ENCODE measurements around the gene SDK2.
A peak's percentile ranks its signal among the peaks of the same experiment; 100 is the strongest.
"Not testable (repeated sequence)": the region's sequence is repeated elsewhere in the genome, so short reads cannot be mapped to it uniquely, and the experiment has no call there.

Gene SDK2

DNA sequence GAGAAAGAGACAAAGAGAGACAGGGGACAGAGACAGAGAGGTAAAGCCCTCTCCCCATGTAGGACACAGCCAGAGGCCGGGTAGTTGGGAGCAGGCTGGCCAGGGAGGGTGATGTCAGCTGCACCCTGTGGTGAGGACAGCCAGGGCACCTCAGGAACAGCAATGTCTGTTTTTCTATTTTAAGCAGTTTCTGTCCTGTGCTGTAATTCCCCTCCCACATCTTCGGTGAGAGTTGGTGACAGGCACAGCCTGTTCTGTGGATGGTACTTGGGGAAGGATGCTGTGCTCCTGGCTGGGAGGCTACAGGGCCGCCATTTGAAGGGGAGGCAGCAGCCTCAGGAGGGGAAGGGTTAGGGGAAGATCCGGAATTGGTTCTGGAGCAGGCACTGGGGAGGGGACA is 163.5 kb downstream of the SDK2 start:
- peak; percentile 51 for DNase-seq (ENCODE audit: low spot score)

- no peak for DNase-seq (ENCODE audit: low spot score)
Observed at GRCh38 chr17:73478768-73479424, 165.3 kb downstream of the SDK2 start.

DNA sequence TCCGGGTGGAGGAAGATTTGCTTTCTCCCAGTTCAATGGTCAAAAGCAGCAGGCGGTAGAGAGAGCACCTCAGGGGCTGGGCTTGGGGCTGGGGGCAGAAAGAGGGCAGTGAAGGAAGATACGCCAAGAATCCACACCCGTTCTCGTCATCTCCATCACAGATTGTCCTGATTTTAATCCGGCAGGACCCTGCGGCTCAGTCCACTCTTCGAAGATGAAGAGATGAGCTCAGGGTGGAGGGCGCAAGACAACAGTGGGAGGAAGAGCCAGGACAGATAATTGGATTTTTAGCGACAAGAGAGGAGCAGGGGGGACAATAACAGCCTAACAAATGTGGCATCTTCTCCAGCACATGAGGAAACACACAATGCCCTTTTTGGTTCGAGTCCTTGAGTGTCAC is 165.9 kb downstream of the SDK2 start:
- no peak for DNase-seq (ENCODE audit: low spot score)

- no peak for DNase-seq (ENCODE audit: low spot score)
Observed at GRCh38 chr17:73476890-73477350, 167.3 kb downstream of the SDK2 start.

GRCh38 chr17:73474370-73474988 is 169.8 kb downstream of the SDK2 start:
- no peak for DNase-seq (ENCODE audit: low spot score)

GRCh38 chr17:73472715-73473114 is 171.5 kb downstream of the SDK2 start:
- not testable (repeated sequence) for DNase-seq (ENCODE audit: low spot score)

- DNase-seq (ENCODE audit: low spot score) = no peak
Observed at GRCh38 chr17:73471924-73472323, 172.3 kb downstream of the SDK2 start.

GRCh38 chr17:73470316-73470826 is 173.9 kb downstream of the SDK2 start:
- DNase-seq (ENCODE audit: low spot score) = no peak

GRCh38 chr17:73469311-73469710 is 174.9 kb downstream of the SDK2 start:
- DNase-seq (ENCODE audit: low spot score) = no peak

- DNase-seq (ENCODE audit: low spot score) = no peak
Observed at GRCh38 chr17:73468221-73468620, 176.0 kb downstream of the SDK2 start.

DNA sequence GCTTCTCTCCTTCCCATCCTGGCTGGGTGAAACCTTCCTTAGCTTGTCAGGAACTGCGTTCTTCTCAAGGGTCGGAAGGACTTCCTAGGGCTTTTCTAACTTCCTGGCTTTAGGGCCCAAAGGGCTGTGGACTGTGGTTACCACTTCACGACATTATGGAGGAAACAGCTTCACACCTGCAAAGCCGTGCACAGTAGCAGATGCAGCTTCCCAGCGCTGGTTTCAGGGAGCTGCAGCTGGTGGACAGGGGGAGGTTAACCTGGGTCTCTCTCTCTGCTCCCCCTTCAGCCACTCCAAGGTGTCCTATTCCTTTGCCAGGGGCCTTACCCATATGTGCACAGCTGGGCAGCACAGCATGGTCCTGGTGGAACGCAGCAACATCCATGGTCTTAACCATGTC is 176.6 kb downstream of the SDK2 start:
- no peak for DNase-seq (ENCODE audit: low spot score)

DNA sequence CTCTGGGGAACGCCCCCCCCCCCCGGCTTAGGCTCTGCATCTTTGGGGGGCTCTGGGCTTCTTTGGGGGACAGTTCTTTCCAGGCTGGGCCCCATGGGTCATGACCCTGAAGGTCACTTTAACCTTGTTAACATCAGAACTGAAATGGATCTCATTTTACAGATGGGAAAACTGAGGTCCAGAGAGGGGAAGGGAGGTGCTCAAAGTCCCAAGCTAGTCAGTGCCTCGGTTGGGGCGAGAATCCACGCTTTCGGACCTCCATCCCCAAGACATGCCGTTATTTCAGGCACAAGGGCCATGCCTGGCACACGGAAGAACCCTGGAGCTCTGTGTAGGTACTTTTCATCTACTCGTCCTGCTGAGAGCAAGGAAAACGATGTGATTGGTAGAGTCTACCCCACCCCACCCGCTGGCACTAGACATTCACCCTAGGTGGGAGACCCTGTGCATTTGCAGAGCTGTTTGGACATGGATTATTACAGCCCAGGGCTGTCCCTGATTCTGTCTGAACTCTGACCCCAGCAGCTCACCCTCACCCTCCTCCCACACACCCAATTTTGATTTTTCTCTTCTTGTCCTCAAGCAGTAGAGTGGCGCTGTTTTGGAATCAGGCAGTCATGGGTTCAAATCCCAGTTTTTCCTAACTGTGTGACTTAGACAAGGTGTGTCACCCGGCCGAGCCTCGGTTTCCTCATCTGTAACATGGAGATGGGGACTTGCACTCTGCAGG is 177.4 kb downstream of the SDK2 start:
- no peak for DNase-seq (ENCODE audit: low spot score)

DNA sequence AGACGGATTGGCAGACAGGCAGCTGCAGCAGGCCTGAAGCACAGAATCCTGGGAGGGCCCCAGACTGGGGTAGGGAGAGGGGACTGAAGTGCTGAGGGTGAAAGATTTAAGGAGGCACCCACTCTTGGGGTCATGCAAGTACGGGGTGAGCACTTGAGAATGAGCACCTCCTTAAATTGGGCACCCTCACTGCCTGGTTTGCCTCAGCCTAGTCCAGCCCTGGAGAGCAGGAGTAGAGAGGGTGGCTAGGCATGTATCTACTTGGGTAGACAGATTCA is 178.4 kb downstream of the SDK2 start:
- DNase-seq (ENCODE audit: low spot score) = peak; percentile 15

GRCh38 chr17:73465130-73465952 is 178.9 kb downstream of the SDK2 start:
- DNase-seq (ENCODE audit: low spot score) = no peak

GRCh38 chr17:73464447-73464846 is 179.8 kb downstream of the SDK2 start:
- no peak for DNase-seq (ENCODE audit: low spot score)

- DNase-seq (ENCODE audit: low spot score) = no peak
Observed at GRCh38 chr17:73463821-73464220, 180.4 kb downstream of the SDK2 start.

GRCh38 chr17:73462823-73463222 is 181.4 kb downstream of the SDK2 start:
- DNase-seq (ENCODE audit: low spot score) = no peak

GRCh38 chr17:73459980-73460379 is 184.3 kb downstream of the SDK2 start:
- no peak for DNase-seq (ENCODE audit: low spot score)

GRCh38 chr17:73455767-73456166 is 188.5 kb downstream of the SDK2 start:
- DNase-seq (ENCODE audit: low spot score) = no peak

DNA sequence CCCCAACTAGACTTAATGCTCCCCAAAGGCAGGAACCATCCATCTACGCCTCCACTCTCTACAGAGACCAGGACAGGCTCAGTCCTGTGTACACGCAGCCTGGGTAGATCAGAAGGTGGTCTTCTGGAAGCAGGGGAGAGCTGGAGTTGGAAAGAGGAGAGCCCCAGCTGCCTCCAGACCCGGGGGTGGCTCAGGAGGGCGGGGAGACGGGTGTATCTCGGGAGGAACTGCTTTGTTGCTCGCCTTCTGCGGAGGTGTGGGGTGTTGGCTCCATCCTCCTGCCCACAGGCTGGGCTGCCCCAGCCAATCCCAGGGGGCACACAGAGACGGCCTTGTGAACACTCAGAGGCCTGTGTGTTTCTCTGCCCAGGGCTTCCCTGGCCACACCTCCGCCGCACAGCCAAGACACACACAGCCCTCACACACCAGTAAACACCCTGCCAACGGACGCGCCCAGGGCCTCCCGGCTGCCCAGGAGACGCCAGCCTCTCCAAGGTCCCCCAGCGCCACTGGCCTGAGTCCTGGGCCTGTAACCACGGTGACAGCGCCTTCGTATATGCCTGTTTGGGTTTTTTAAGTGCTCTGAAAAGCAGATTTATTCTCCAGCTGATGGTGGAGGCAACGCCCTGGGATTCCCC is 189.1 kb downstream of the SDK2 start:
- peak; percentile 72 for DNase-seq (ENCODE audit: low spot score)

DNA sequence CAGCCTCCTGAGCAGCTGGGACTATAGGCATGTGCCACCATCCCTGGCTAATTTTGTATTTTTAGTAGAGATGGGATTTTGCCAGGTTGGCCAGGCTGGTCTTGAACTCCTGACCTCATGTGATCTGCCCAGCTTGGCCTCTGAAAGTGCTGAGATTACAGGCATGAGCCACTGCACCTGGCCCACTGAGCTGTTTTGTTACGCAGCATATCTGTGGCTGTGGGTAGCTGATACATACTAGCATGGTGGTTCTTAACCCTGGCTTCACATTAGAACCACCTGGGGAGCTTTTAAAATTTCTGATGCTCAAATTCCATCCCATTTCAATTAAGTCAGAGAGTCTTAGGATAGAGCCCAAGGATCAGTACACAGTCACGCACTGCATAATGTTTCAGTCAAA is 190.8 kb downstream of the SDK2 start:
- not testable (repeated sequence) for DNase-seq (ENCODE audit: low spot score)

DNA sequence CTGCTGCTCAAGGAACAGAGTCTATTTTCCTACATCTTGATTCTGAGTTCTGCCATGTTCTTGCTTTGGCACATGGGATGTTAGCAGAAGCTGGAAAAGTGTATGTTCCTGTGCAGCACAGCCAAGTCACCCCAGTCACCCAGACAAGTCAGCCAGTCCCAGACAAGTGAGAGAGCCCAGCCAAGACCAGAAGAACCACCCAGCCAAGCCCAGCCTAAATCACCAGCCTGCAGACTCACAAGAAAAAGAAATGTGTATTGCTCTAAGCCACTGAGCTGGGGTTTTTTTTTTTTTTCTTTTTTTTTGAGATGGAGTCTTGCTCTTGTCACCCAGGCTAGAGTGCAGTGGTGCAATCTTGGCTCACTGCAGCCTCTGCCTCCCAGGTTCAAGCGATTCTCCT is 191.2 kb downstream of the SDK2 start:
- no peak for DNase-seq (ENCODE audit: low spot score)
